GM18868 (cell line): ENCODE data around the gene PRG2.

Source experiments
- ATAC-seq: cut with Tn5 transposase; IDR thresholded peaks from one replicate; pipeline ENCODE4 v1.9.1; 2021; ENCODE audit warnings: mild to moderate bottlenecking, moderate library complexity; ENCODE audit not compliant: unreplicated experiment

PRG2 gene

GRCh38 chr11:57390535-57390934, at the start of gene PRG2:
PRG2 (minus strand) TSS chr11:57390650; CDS start chr11:57389944, 706 bp downstream.
- ATAC-seq, result no peak

- ATAC-seq, result no peak
These were observed 49.3 kb upstream of the PRG2 start for GRCh38 chr11:57439786-57440185.

- no peak for ATAC-seq
These were observed 48.2 kb upstream of the PRG2 start for GRCh38 chr11:57438345-57439285.

- ATAC-seq, result no peak
These were observed 45.6 kb upstream of the PRG2 start for GRCh38 chr11:57436031-57436430.

GRCh38 chr11:57434640-57435546, 44.4 kb upstream of the PRG2 start:
- ATAC-seq, result no peak

- peak; percentile 78 for ATAC-seq
These were observed 42.3 kb upstream of the PRG2 start for GRCh38 chr11:57432714-57433163.

- ATAC-seq, result no peak
These were observed 41.7 kb upstream of the PRG2 start for GRCh38 chr11:57432149-57432561.

GRCh38 chr11:57430952-57431351, 40.5 kb upstream of the PRG2 start:
- ATAC-seq, result no peak

GRCh38 chr11:57429946-57430345, 39.5 kb upstream of the PRG2 start:
- ATAC-seq, result no peak

- no peak for ATAC-seq
These were observed 38.2 kb upstream of the PRG2 start for GRCh38 chr11:57428643-57429042.

- no peak for ATAC-seq
These were observed 37.3 kb upstream of the PRG2 start for GRCh38 chr11:57427727-57428082.

- ATAC-seq, result peak; percentile 64
These were observed 36.7 kb upstream of the PRG2 start, which contains the start of gene SLC43A3 for GRCh38 chr11:57426929-57427726. SLC43A3 (minus strand) TSS chr11:57427121; CDS start chr11:57426172, 949 bp downstream.

- ATAC-seq, result no peak
These were observed 36.0 kb upstream of the PRG2 start for GRCh38 chr11:57426439-57426928.

GRCh38 chr11:57425565-57426438, 35.4 kb upstream of the PRG2 start:
- no peak for ATAC-seq

- ATAC-seq, result peak; percentile 93
These were observed 34.5 kb upstream of the PRG2 start for GRCh38 chr11:57424792-57425564.

GRCh38 chr11:57424137-57424791, 33.8 kb upstream of the PRG2 start:
- no peak for ATAC-seq

- no peak for ATAC-seq
These were observed 32.2 kb upstream of the PRG2 start for GRCh38 chr11:57422669-57423068.

GRCh38 chr11:57421805-57422204, 31.4 kb upstream of the PRG2 start:
- no peak for ATAC-seq
